GM12872 (cell line): ENCODE data around the gene AKAP13.

ENCODE experiments used
- CTCF ChIP-seq: IDR thresholded peaks from 3 replicates; pipeline ENCODE4 v1.5.1; 2011; ENCODE audit warnings: low read depth, mild to moderate bottlenecking, low read length, moderate library complexity; ENCODE audit not compliant: insufficient read depth

Gene AKAP13

GRCh38 chr15:85491691-85492090, 111.3 kb downstream of the AKAP13 start:
- TF ChIP-seq CTCF = no peak

- TF ChIP-seq CTCF = no peak
Measured at GRCh38 chr15:85492406-85492805, 112.0 kb downstream of the AKAP13 start.

- no peak for TF ChIP-seq CTCF
Measured at GRCh38 chr15:85493260-85493659, 112.9 kb downstream of the AKAP13 start.

GRCh38 chr15:85494048-85494777, 113.8 kb downstream of the AKAP13 start:
- TF ChIP-seq CTCF = no peak

- TF ChIP-seq CTCF = no peak
Measured at GRCh38 chr15:85495096-85495495, 114.7 kb downstream of the AKAP13 start.

- TF ChIP-seq CTCF = no peak
Measured at GRCh38 chr15:85495544-85495943, 115.1 kb downstream of the AKAP13 start.

- TF ChIP-seq CTCF = no peak
Measured at GRCh38 chr15:85496151-85496550, 115.7 kb downstream of the AKAP13 start.
